Measurements from ENCODE around the gene CDX1.
"Not testable (repeated sequence)": the region's sequence is repeated elsewhere in the genome, so short reads cannot be mapped to it uniquely, and the experiment has no call there.

The CDX1 gene

DNA sequence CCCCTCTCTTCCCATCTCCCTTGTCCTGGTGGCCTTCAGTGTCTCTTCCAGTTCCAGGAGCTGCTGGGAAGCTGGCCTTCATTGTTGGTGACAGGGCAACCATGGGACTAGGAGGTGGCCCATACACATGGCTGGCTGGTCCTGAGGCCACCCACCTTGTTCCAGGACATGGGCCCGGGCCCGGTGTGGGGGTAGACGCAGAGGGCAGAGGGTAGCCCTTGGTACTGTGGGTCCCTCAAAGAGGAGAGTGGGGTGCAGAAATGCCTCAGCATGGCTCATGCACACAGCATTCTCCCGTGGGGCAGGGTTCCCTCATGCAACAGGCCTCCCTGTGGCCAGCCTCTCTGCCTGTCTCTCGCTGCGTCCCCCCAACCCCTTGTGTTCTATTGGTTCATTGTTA lies 44.1 kb downstream of the CDX1 start:
- DNase-seq, result no peak

DNA sequence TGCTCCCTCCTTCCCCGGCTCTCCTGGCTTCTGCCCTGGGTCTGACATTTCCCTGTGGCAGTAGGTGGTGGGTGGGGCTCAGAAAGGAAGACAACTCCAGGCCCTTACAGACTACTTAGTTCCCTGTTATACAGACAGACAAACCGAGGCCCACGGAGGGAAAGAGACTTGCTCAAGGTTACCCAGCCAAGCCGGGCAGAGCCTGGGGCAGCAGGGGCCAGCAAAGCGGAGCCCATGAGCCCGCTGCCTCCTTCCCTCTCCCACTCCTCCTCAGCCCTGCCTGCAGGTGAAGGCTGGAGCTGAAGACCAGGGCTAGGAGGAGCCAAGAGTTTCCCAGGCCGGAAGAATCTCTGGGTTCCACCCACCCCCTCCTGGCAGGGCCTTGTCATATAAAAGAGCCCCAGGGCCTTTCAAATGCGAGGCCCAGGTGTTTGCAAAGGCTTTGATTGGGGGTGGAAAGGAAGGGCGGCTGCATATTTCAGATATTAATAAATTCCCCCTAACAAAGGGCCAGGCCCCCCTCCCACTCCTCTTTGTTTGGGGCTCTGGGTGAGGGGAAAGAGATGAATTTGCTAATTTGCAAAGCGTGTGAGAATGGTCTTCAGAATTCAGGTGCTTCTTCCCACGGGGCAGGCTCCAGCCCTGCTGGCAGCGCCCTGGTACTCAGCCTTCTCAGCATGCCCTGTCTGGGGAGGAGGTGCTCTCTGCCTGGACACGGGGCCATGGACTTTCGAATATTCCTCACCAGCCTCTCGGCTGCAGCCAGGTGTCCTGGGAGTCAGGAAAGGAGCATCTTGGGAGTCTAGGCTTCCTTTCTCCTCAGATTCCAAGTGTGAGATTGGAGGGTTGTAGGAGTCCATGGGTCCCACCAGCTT lies 44.8 kb downstream of the CDX1 start:
- DNase-seq, result no peak

DNA sequence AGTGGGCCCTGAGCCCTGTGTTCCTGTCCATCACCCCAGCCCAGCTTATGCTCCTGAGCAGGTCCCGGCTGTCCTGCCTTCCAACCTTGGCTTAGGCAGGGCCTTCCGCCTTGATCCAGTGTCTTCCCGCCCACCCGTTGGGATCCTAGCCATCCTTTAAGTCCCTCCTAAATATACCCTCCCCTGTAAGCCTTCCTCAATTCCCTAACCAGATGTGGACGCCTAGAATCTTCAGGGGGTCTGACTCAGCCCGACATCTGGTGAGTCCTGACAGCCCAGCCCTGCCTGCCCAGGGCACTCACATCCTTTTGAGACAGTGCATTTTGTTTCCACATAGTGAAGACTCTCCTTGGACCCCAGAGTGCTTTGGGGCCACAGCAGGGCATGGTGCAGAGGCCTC lies 47.0 kb downstream of the CDX1 start:
- DNase-seq, result no peak

DNA sequence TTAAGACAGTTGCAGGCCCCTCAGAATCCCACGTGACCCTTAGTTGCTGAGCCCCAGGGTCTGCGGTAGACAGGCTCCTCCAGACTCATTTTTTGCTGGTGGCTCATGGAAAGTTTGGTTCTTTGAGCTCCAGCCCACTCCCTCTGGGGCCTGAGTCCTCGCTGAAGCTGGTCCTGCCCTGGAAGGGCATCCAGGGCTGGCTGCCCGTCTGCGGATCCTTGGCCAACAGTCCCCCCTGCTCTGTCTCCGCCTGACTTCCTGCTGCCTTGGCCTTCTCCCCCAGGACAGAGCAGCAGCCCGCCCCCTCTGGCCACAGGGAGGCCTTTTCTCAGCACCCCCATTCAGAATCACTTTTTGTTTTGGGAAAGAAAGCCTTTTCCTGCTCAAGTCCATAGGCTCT lies 47.7 kb downstream of the CDX1 start:
- DNase-seq, result no peak

DNA sequence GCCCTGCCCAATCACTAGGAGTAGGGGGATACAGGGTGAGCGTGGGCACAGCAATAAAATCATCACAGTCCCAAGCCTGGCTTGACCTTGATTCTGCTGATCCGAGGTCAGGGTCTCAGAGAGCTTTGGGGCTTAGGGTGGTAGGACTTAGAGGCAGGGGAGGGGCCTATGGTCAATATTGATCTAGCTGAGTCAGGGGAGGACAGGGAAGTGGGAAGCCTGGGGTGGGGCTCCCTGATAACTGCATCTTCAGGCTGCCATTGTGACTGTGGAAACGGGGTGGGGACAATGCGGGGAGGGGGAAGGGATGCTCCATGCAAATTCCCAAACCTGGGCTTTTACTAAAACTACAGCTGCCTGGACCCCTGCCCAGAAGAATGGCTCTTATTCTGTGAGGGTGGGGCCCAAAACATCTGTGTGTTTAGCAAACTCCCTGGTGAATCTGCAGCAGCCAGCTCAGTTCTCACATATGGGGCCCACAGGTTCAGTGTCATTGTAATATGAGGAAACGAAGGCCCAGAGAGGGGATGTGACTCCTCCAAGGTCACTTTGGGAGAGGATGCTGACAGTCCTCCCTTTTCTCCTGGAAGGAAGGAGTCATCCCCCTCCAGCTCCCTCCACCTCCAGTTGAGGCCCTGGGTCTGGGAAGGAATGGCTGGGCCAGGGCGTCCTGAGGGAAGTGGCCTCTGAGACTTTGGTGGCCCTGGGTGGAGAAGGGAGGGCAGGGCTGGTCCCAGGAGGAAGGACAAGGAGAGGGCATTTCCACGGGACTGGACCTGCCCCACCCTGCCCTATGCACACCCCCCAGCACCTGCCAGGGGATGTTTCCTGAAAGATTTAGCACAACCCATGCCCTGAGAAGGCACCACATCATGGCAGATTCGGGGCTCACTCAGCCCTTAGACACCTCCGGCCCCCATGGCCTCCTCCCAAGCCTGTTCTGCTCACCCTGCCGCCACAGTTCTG lies 49.7 kb downstream of the CDX1 start:
- no peak for DNase-seq

DNA sequence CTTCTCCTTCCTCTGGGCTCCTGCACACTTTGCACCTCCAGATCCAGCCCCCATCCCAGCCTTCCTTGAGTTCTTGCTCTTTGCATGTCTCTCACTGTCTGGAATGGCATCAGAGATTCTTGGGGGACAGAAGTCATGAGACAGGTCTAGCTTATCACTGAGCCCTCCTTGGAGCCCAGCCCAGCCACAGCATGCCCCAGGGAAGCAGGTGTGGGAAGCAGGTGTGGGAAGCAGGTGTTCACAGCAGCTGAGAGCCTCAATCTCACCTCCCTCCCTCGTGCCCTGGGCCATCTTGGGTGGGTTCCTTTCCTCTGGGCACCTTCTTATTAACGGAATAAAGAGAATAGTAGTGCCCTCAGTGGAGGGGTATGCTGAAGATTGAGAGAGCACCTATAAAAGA lies 50.5 kb downstream of the CDX1 start:
- no peak for DNase-seq

DNA sequence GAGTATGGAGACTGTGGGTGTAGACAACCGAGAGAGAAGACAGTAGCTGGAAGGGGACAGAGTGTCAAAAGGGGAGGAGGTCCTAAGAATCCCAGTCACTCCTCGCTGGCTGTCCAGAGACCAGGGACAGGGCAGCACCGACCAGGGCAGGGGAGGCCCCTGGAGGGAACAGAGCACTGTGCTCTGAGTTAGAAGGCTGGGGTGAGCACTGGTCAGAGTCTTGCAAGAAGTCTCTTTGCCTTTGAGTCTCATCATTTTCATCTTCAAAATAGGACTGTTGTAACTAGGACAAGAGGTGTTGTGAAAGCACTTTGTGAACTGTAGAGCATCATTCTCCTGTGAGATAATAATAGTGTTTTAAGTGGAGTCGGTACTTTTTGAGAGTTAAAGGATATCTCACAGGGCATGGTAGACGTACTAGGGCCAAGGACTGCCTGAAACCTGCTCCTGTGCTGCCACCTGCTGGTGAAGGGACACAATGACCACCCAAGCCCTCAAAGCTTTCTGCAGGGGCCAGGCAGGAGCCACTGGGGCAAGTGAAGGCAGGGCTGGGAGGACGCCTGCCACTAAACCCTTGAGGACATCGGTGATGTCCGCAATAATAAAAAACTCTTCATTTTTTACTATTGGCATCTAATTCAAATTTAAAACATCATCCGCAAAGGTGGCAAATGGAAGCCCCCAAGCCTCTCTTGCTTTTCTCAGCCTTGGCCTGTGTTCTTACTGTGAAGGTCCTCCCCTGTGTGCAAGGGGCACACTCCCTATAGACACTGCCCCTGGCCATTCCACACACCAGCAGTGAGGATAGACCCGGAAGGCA lies 51.5 kb downstream of the CDX1 start:
- DNase-seq, result peak; percentile 57 to 72

DNA sequence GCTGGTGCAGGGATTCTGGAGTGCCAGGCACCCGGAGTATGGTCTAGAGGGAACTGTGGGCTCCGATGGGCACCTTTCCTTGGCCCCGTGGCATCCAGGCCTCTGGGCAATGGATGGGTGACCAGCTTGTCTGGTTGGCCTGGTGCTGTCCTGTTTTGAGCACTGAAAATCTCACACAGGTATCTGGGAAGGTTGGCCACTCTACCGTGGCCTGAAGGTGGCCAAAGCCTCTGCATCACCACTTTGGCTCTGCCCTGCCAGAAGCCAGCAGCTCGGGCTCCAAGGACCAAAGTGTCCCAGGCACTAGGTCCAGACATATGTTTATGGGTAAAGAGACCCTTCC lies 52.1 kb downstream of the CDX1 start:
- DNase-seq, result no peak

DNA sequence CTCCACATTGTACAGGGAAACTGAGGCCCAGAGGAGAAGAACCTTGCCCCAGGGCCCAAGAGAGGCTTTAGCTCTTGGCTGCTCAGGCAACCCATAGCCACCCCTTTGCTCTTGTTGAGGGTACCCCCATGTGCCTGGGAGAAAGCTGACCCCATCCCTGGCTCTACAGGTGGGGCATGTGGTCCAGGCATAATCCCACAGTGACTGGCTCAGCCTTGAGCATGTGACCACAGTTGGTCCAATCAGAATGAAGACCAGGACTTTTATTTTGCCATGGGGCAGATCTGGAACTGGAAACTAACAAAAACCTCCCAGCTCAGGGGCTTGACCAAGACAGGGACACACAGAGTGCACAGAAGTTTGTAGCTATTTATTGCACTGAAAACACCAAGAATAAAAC lies 52.6 kb downstream of the CDX1 start:
- no peak for DNase-seq

DNA sequence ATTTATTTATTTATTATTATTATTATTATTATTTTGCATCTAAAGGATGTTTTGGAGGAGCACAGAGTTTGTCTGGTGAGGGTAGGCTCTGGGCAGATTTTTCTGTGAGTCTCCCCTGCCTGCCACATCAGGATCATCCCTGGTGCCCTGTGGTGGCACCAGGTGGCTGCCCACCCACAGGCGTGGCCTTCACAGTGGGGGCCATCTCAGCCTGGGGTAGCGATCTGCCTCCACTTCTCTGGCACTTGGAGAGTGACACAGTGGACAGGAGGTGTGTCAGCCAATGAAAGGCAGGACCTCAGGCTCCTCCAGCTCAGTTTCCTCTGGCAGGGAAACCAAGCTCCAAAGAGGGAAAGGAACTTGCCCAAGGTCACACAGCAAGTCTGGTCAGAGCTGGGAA lies 53.3 kb downstream of the CDX1 start:
- DNase-seq, result no peak

DNA sequence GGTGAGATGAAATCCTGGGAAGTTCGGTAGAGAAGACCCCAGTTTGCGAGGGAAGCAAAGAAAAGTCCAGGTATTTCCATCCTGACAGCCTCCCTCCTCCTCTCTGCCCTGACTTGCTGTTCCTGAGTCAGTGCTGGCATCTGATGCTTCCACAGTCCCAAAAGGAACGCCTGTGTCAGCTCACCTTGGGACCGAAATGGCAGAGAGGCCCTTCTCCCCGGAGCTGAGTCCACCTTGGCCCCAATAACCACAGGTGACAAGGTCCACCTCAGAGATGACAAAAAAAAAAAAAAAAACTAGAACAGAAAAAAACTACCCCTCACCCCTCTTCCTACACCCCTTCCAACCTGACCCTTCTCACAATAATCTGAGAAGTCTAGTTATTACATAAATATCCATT lies 54.9 kb downstream of the CDX1 start:
- DNase-seq, result no peak

DNA sequence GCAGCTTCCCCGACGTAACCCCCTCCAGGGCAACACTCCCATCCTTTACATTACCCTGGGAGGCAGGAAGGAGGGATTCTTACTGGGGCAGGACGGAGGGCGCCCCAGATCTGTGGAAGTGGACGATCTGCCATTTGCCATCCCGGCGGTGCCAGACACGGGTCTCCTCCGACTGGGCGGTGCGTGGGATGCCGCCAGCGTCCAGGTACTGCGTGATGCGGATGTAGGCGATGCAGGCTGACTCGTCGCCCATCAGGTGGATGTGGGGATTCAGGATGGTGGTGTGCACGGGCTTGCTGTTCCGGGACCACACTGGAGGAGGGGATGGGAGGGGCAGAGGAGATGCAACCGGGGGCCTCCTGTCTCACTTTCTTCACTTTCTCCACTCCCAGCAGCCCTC lies 56.3 kb downstream of the CDX1 start:
- no peak for DNase-seq

DNA sequence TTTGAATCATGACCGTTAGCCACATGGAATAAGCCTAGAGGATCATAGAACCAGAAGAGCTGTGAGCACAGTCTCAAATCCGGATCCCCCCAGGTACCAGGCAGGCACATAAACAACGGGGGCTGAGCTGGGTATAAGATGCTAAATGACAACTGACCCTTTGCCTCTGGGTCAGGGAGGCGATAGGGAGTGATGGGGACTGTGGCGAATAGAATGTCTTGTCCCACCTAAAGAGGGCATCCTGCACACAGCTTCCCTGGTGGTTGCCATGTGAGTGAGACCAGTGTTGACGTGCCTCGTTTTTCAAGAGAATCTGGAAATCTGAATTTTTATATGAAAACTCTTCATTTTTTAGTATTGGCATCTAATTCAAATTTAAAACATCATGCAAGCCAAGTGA lies 56.9 kb downstream of the CDX1 start:
- DNase-seq, result no peak

DNA sequence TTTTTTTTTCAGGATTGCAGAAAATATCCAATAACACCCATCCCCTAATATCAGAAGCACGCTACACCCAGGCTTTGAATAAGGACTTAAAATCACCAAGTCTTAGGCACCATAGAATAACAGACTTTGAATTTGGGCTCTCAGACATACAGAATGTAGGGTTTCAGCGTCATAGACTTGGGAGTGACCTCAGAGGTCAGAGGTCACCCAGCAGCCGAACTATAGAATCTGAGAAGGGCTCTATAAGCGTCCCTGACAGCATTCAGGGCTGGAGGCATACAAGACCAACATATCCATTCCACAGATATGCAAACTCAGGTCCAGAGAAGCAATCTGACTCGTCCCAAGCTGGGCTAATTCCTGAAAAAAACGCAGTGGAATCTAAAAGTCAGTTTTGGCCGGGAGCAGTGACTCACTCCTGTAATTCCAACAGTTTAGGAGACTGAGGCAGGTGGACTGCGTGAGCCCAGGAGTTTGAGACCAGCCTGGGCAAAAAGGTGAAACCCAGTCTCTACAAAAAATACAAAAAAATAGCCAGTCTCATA lies 58.0 kb downstream of the CDX1 start:
- no peak for DNase-seq

DNA sequence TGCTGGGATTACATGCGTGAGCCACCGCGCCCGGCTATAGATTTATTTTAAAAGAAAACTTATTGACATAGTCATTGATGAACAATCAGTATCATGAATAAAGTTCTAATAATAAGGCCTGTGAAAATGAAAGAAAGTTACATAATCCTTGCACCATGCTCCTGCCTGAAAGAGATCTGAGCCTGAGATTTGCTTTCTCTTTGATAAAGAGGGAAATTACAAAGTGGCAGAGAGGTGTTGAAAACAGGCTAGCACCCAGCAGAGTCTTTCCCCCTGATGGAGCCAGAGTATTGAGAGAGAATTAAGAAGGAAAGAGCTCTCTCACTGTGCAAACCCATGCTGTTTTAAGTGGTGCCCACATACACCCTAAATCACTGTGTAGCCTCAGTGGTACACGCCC lies 60.5 kb downstream of the CDX1 start:
- no peak for DNase-seq

DNA sequence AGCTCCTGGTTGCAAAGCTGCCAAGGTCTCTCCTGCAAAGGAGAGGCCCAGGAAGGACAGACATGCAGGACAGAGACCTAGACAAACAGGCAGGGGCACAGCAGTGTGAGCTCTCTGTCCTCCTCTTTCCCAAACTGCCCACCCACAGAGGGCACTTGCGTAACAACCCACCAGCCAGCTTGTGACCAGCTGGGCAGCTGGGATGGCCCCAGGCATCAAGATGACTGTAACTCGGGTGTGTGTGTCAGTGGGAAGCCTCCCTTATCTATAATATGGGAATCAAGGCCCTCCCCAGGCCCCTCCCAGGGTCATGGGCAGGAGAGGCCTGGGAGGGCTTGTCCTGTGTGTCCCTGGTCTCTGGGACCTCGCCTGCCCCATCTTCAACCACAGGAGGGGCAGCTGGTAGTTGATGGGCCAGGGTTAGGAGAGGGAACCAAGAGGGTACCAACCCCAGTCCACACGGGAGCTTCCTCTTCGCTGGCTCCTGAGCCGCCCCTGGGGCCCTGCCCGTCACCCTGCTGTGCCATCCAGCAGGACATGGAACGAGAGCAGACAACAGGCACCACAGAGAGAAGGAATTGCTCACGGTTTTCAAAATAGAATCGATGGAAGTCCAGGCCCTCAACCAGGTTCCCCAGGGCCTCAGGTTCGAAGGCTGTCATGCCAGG lies 61.2 kb downstream of the CDX1 start:
- DNase-seq, result no peak

DNA sequence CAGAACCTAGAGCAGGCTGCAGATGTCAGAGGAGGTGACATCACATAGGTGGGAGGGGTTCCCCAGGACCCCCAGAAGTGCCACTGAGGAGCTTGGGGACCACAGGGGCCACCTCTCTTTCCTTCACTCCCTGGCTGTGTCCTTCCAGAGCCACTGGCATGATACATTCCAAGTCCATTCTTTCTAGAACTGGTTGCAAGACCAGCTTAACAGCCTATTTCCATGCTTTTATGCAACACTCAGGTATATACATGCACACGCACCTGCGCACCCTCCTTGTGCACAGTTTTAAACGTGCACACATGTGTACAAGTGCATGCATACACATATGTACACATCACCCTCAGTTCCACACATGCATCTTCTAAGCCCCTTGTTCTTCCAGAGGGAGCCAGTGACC lies 63.0 kb downstream of the CDX1 start:
- no peak for DNase-seq

DNA sequence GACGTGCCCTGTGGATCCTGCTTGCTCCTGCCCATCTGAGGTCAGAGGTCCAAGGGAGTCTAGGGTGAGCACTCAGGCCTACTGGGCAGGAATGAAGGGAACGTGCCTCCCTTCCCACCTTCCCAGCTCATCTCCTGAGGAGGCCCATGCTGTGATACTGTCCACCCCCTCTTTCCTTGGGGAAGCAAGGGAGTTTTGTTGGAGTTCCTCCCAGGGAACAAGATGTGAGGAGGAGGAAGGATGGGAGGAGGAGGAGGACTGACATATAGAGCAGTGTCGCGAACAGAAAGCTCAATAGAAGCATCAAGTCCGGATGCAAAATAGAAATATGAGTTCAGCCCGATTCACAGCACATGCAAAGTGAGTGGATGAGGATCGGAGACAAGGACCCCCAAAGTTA lies 64.3 kb downstream of the CDX1 start:
- DNase-seq, result no peak

DNA sequence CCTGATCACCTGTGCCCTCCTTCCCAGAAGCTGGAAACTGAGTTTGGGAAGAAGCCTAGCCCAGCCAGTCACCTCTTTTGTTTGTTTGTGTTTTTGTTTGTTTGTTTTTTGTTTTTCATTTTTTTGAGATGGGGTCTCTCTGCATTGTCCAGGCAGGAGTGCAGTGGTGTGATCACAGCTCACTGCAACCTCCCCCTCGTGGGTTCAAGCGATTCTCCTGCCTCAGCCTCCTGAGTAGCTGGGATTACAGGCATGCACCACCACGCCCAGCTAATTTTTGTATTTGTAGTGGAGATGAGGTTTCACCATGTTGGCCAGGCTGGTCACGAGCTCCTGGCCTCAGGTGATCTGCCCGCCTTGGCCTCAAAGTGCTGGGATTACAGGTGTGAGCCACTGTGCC lies 67.1 kb downstream of the CDX1 start:
- not testable (repeated sequence) for DNase-seq
